Coronary artery (tissue), 2 donors: ENCODE measurements around the gene ZFAND2A.

Experiments used
- DNase-seq: peaks from one replicate; pipeline ENCODE4 v3.0.0-alpha.2; 2017; ENCODE audit warnings: low spot score
- H3K27ac ChIP-seq, 2 donors: fragments of 200-600 bp; sonication (generic); one replicate each; pipeline ENCODE4 v1.5.1; 2016 to 2019
- H3K4me3 ChIP-seq: fragments of 200-600 bp; sonication (generic); 2 replicates; pipeline ENCODE4 v1.5.1; 2016; ENCODE audit warnings: mild to moderate bottlenecking, moderate library complexity
- TF ChIP-seq, protein P1 (sequence below): fragments of 200-600 bp; sonication (generic); IDR thresholded peaks from one replicate; pipeline ENCODE4 v1.5.1; 2019; ENCODE audit warnings: antibody characterized with exemption

Gene ZFAND2A

GRCh38 chr7:1112625-1113547 is 47.1 kb downstream of the ZFAND2A start:
- TF ChIP-seq, protein P1, sequence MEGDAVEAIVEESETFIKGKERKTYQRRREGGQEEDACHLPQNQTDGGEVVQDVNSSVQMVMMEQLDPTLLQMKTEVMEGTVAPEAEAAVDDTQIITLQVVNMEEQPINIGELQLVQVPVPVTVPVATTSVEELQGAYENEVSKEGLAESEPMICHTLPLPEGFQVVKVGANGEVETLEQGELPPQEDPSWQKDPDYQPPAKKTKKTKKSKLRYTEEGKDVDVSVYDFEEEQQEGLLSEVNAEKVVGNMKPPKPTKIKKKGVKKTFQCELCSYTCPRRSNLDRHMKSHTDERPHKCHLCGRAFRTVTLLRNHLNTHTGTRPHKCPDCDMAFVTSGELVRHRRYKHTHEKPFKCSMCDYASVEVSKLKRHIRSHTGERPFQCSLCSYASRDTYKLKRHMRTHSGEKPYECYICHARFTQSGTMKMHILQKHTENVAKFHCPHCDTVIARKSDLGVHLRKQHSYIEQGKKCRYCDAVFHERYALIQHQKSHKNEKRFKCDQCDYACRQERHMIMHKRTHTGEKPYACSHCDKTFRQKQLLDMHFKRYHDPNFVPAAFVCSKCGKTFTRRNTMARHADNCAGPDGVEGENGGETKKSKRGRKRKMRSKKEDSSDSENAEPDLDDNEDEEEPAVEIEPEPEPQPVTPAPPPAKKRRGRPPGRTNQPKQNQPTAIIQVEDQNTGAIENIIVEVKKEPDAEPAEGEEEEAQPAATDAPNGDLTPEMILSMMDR = no peak
- DNase-seq = no peak
- H3K27ac ChIP-seq = no peak overlapping the region
- H3K4me3 ChIP-seq = no peak overlapping the region

GRCh38 chr7:1112109-1112508 is 47.9 kb downstream of the ZFAND2A start:
- TF ChIP-seq, protein P1 = no peak
- H3K27ac ChIP-seq = no peak overlapping the region
- H3K4me3 ChIP-seq = no peak overlapping the region
- no peak for DNase-seq

DNA sequence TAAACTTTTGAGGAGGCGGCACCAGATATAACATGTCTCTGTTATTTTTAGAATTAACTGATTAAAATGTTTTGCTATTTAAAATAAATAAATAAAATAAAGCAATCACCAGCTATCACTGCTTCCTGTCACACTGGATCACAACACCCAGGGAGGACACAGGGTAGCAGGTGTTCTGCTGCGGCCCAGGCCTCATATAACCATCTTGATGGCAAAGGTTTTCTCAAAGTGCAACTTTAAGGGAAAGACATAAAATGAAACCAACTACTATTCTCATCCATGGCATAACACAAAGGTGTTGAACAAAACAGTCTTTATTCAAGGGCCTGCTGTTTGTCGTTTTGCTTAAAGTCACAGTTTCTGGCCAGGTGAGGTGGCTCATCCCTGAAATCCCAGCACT is 48.8 kb downstream of the ZFAND2A start:
- no peak for DNase-seq
- H3K4me3 ChIP-seq = no peak overlapping the region
- TF ChIP-seq, protein P1 = no peak
- no peak overlapping the region for H3K27ac ChIP-seq

DNA sequence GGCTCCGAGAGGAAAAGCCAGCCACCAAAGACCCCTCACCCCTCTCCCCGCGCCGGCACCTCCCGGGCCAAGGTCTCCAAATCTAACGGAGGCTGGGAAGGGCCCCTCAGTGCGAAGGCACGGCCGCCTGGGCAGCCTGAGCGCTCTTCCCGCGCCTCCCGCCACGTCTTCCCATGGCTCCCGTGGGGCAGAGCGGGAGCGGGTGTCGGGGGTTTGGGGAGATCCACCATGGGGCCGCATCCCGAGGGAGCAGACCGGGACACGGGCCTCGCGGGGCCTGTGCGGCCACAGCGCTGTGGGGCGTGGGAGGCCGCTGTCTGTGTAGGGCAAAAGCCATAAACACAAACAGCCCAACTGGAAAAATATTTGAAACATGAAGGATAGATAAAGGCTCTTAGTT is 49.6 kb downstream of the ZFAND2A start:
- DNase-seq = no peak
- Histone ChIP-seq H3K27ac (no peak overlapping the region), H3K4me3 (no peak overlapping the region)
- TF ChIP-seq, protein P1 = no peak

GRCh38 chr7:1109581-1110310 is 50.2 kb downstream of the ZFAND2A start:
- TF ChIP-seq, protein P1 = no peak
- Histone ChIP-seq H3K4me3 (no peak overlapping the region), H3K27ac (no peak overlapping the region)
- no peak for DNase-seq

- Histone ChIP-seq H3K4me3 (no peak overlapping the region), H3K27ac (no peak overlapping the region)
- no peak for DNase-seq
- TF ChIP-seq, protein P1 = no peak
Observed at GRCh38 chr7:1108264-1108920, 51.6 kb downstream of the ZFAND2A start.
